HepG2 (cell line): ENCODE measurements around the gene TIFAB. TPM values are rescaled to one million over a fixed set of nuclear protein-coding genes. Genes with fewer than 3 reads are reported as not detected.

Experiments
- ATAC-seq: fragments of 200-7000 bp; cut with Tn5 transposase; 3 replicates; pipeline ENCODE4 v1.9.1; 2020; ENCODE audit warnings: mild to moderate bottlenecking, moderate library complexity
- BruUV-seq: library from RNA; stranded (reverse); fragments of 400-500 nt; replicated peaks from 2 replicates; lab custom pipeline; 2021; lab: Mats Ljungman, UMichigan
- CTCF ChIA-PET: fragments of 300-600 bp; formaldehyde crosslinking; extraction: SDS; loops from one replicate; lab custom pipeline; 2021; ENCODE audit warnings: low total read pairs, inconsistent platforms, low intra/inter-chr PET ratio; lab: Yijun Ruan, JAX
- POLR2A ChIA-PET: fragments of 350-600 bp; sonication (Branson Sonifier 250); formaldehyde crosslinking; loops from one replicate; lab custom pipeline; 2020; ENCODE audit warnings: antibody characterized with exemption, inconsistent platforms; lab: Yijun Ruan, JAX
- DNase-seq: peaks from one replicate; pipeline ENCODE4 v3.0.0-alpha.2; 2015; ENCODE audit warnings: low spot score
- FAIRE-seq: peaks from 3 replicates; lab custom pipeline; 2011; peaks lifted over from hg19 to GRCh38; lab: Jason Lieb, UNC
- H2AFZ ChIP-seq: one replicate; pipeline ENCODE4 v1.6.1; 2011; ENCODE audit warnings: low read length, inconsistent platforms
- H3K27ac ChIP-seq: fragments of 300-600 bp; 3 replicates; pipeline ENCODE4 v1.8.0; 2011; ENCODE audit warnings: mixed run types, mild to moderate bottlenecking, mixed read lengths, low read length, inconsistent platforms; ENCODE audit not compliant: insufficient read depth; ENCODE audit errors: extremely low read length
- H3K27me3 ChIP-seq, 2 experiments: fragments of 200-600 bp in 1 of 2; 2 replicates in 1 of 2; 3 replicates in 1 of 2; pipeline versions ENCODE4 v1.6.0 to v1.8.0; 2011; ENCODE audit warnings: low read length in 2 of 2, mild to moderate bottlenecking in 2 of 2, moderate library complexity in 2 of 2, inconsistent platforms in 1 of 2; ENCODE audit not compliant: insufficient read depth in 2 of 2, control insufficient read depth in 1 of 2
- H3K36me3 ChIP-seq, 2 experiments: fragments of 200-600 bp in 1 of 2; replicated peaks in 1 of 2; 2 replicates in 1 of 2; 3 replicates in 1 of 2; pipeline versions ENCODE4 v1.5.1 to v1.8.0; 2011; ENCODE audit warnings: low read length in 2 of 2, inconsistent platforms in 1 of 2; ENCODE audit not compliant: insufficient read depth in 2 of 2, control insufficient read depth in 1 of 2
- H3K4me1 ChIP-seq: 2 replicates; pipeline ENCODE4 v1.5.1; 2012; ENCODE audit warnings: low read length, inconsistent platforms; ENCODE audit not compliant: insufficient read depth
- H3K4me2 ChIP-seq: 2 replicates; pipeline ENCODE4 v1.6.0; 2011; ENCODE audit warnings: low read depth, low read length, inconsistent platforms
- H3K4me3 ChIP-seq, 3 experiments: fragments of 200-600 bp in 1 of 3; sonication (generic), shearing (Covaris generic) in 1 of 3; replicated peaks in 1 of 3; 2 replicates each; pipeline ENCODE4 v1.5.1; 2011 to 2016; ENCODE audit warnings: low read length in 3 of 3, inconsistent platforms in 2 of 3, low read depth in 2 of 3, mild to moderate bottlenecking in 2 of 3, control low read depth in 1 of 3, mixed read lengths in 1 of 3; ENCODE audit not compliant: insufficient read depth in 1 of 3
- H3K79me2 ChIP-seq: one replicate; pipeline ENCODE4 v1.6.1; 2011; ENCODE audit warnings: low read length, inconsistent platforms; ENCODE audit not compliant: insufficient read depth
- H3K9ac ChIP-seq: 2 replicates; pipeline ENCODE4 v1.6.0; 2011; ENCODE audit warnings: mild to moderate bottlenecking, low read depth, low read length, inconsistent platforms; ENCODE audit not compliant: insufficient read depth
- H3K9me3 ChIP-seq: 2 replicates; pipeline ENCODE4 v1.5.1; 2012; ENCODE audit warnings: mild to moderate bottlenecking, low read length
- H4K20me1 ChIP-seq: 2 replicates; pipeline ENCODE4 v1.6.0; 2011; ENCODE audit warnings: inconsistent platforms, mild to moderate bottlenecking, low read length, moderate library complexity; ENCODE audit not compliant: insufficient read depth
- FLYWCH1 ChIP-seq: sonication (generic); formaldehyde crosslinking; IDR thresholded peaks from 2 replicates; pipeline ENCODE4 v1.8.1; 2023; ENCODE audit warnings: mild to moderate bottlenecking, missing genetic modification reagents
- MYPOP ChIP-seq: sonication (generic); formaldehyde crosslinking; IDR thresholded peaks from 2 replicates; pipeline ENCODE4 v1.8.1; 2023; ENCODE audit warnings: mild to moderate bottlenecking, moderate library complexity, missing genetic modification reagents
- POGZ ChIP-seq: sonication (generic); formaldehyde crosslinking; IDR thresholded peaks from 2 replicates; pipeline ENCODE4 v1.4.0; 2020; ENCODE audit warnings: mild to moderate bottlenecking, missing genetic modification reagents
- RCOR2 ChIP-seq: IDR thresholded peaks from 2 replicates; pipeline ENCODE4 v1.6.1; 2016; ENCODE audit warnings: missing biosample characterization, missing genetic modification reagents
- SIX1 ChIP-seq: sonication (generic); formaldehyde crosslinking; IDR thresholded peaks from 2 replicates; pipeline ENCODE4 v1.4.0; 2020; ENCODE audit warnings: missing genetic modification reagents, borderline replicate concordance
- SSRP1 ChIP-seq: IDR thresholded peaks from 2 replicates; pipeline ENCODE4 v1.6.1; 2016; ENCODE audit warnings: control low read depth
- ZBTB38 ChIP-seq: sonication (generic); formaldehyde crosslinking; IDR thresholded peaks from 2 replicates; pipeline ENCODE4 v1.5.1; 2020; ENCODE audit warnings: mild to moderate bottlenecking, missing genetic modification reagents
- ZFAT ChIP-seq: sonication (generic); formaldehyde crosslinking; conservative IDR thresholded peaks from 2 replicates; pipeline ENCODE4 v1.8.1; 2023; ENCODE audit warnings: missing genetic modification reagents, inconsistent platforms
- ZMAT3 ChIP-seq: sonication (generic); formaldehyde crosslinking; conservative IDR thresholded peaks from 2 replicates; pipeline ENCODE4 v1.7.0; 2021; ENCODE audit warnings: missing genetic modification reagents
- ZNF274 ChIP-seq: sonication (generic); formaldehyde crosslinking; IDR thresholded peaks from 2 replicates; pipeline ENCODE4 v1.5.1; 2020; ENCODE audit warnings: mild to moderate bottlenecking, missing genetic modification reagents
- ZNF326 ChIP-seq: sonication (generic); formaldehyde crosslinking; IDR thresholded peaks from 2 replicates; pipeline ENCODE4 v1.4.0; 2020; ENCODE audit warnings: missing genetic modification reagents, borderline replicate concordance
- ZNF580 ChIP-seq: IDR thresholded peaks from 2 replicates; pipeline ENCODE4 v1.6.1; 2016; ENCODE audit warnings: low read depth, borderline replicate concordance
- ZNF7 ChIP-seq: IDR thresholded peaks from 2 replicates; pipeline ENCODE4 v1.6.1; 2016; ENCODE audit warnings: missing biosample characterization, missing genetic modification reagents
- ZNF720 ChIP-seq: sonication (generic); formaldehyde crosslinking; IDR thresholded peaks from 2 replicates; pipeline ENCODE4 v1.4.0; 2020; ENCODE audit warnings: missing genetic modification reagents
- WGBS: methylation state at CpG from one replicate; pipeline ENCODE4 v1.1.6; 2017; ENCODE audit warnings: low lambda C conversion rate; 5-methylcytosine and 5-hydroxymethylcytosine counted together
- in situ Hi-C: cut with HindIII; loops from 2 replicates; pipeline ENCODE4 v1.10.0; 2017; ENCODE audit warnings: low pct_unique_long_range_greater_than_20kb; ENCODE audit not compliant: extremely low pct_ligation_motif_present
- intact Hi-C: fragments of 100-400 bp; cut with micrococcal nuclease; formaldehyde crosslinking; loops from one replicate; pipeline ENCODE4 v1.10.0; 2022; ENCODE audit not compliant: unreplicated experiment
- polyA plus RNA-seq, 8 experiments: library from polyadenylated mRNA; depleted of rRNA in 3 of 8; stranded (reverse) in 7 of 8; unstranded in 1 of 8; fragments of >200 nt; fragmentation: Illumina TruSeq in 4 of 8; extraction: Trizol in 4 of 8; gene quantifications; 2 replicates each; pipeline versions ENCODE4 v1.2.1 to v1.2.3, GENCODE V29; 2011 to 2016; ENCODE audit warnings: low read depth in 4 of 8, missing spikeins in 1 of 8, mixed read lengths in 1 of 8; ENCODE audit not compliant: insufficient read depth in 1 of 8
- total RNA-seq, 5 experiments: library from RNA; depleted of rRNA; stranded (reverse); fragments of >200 nt; fragmentation: Illumina TruSeq; extraction: Trizol; gene quantifications; 2 replicates each; pipeline ENCODE4 v1.2.3, GENCODE V29; 2016; ENCODE audit warnings: low read depth in 1 of 5

TIFAB gene
- total and polyA plus RNA-seq, 2 of the 13 experiments (the other 11 are each of a cell fraction or from before 2014, with no cell fraction given) = not detected

- no peak for TF ChIP-seq MYPOP (CRISPR knock-in tag)
- no peak for TF ChIP-seq SSRP1
Measured at GRCh38 chr5:135481909-135482311, 29.8 kb upstream of the TIFAB start (continued).

GRCh38 chr5:135481387-135481786 lies 29.2 kb upstream of the TIFAB start:
- no peak for TF ChIP-seq SIX1 (CRISPR knock-in tag)
- no peak for TF ChIP-seq ZBTB38 (CRISPR knock-in tag)
- TF ChIP-seq ZFAT = no peak
- TF ChIP-seq ZNF720 (CRISPR knock-in tag) = no peak
- no peak for TF ChIP-seq ZMAT3 (CRISPR knock-in tag)
- no peak for TF ChIP-seq FLYWCH1 (CRISPR knock-in tag)
- no peak for TF ChIP-seq RCOR2 (CRISPR knock-in tag)
- TF ChIP-seq ZNF326 = no peak
- TF ChIP-seq ZNF580 (CRISPR knock-in tag) = no peak
- no peak for TF ChIP-seq POGZ (CRISPR knock-in tag)
- TF ChIP-seq ZNF274 (CRISPR knock-in tag) = no peak
- TF ChIP-seq ZNF7 (CRISPR knock-in tag) = no peak
- POLR2A ChIA-PET = no interaction called here
- ATAC-seq (no peak), FAIRE-seq (no peak), DNase-seq (no peak)
- Histone ChIP-seq H4K20me1 (no peaks in the 10 kb centered on the region), H3K4me1 (peaks cover 45% of the 10 kb centered on the region), H3K9me3 (no peaks in the 10 kb centered on the region), H3K9ac (no peak overlapping the region), H3K4me2 (no peak overlapping the region), H3K4me3 (no peak overlapping the region), H2AFZ (no peak overlapping the region), H3K79me2 (no peaks in the 10 kb centered on the region), H3K27me3 (no peaks in the 10 kb centered on the region; a peak in 1 of 5 replicates), H3K27ac (no peak overlapping the region), H3K36me3 (no peaks in the 10 kb centered on the region)
- CTCF ChIA-PET = no interaction called here
- intact Hi-C loops (no loop called here), in situ Hi-C loops (no loop called here)
- BruUV-seq = no TSS peak
- 80% methylated on average over 5 of the region's 5 CpGs for WGBS
